Measurements from ENCODE around the gene PRSS27. TPM values are rescaled to one million over a fixed set of nuclear protein-coding genes. Genes with fewer than 3 reads are reported as not detected.
"Not testable (repeated sequence)": the region's sequence is repeated elsewhere in the genome, so short reads cannot be mapped to it uniquely, and the experiment has no call there.

Gene PRSS27
- total and polyA plus RNA-seq, 2 donors (not counting 3 experiments of a cell fraction or from before 2014, with no cell fraction given): 0.33 to 0.53 TPM

DNA sequence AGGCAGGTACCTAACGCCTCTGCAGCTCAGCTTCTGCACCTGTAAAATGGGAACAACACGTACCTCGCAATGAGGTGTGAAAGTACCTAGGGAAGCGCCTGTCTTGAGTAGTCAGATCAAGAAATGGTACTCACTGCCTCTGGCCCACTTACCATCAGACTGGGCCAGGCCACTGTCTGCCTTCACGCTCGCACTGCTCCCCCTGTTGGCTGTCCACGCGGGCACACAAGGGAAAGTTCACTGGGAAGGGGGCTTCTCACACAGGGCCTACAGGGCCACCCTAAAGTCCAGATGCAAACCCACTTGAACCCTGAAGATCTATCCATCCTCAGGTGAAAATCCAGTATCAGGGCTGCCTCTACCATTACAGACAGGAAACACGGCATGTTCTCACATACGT is 48.8 kb downstream of the PRSS27 start:
- H3K27me3 ChIP-seq (ENCODE audit: control insufficient read depth in 2 of 2, insufficient read depth in 2 of 2, low read length in 2 of 2); DNase-seq (ENCODE audit: low read depth, low spot score); H3K4me3 ChIP-seq (replicated peaks in 1 of 3; ENCODE audit: insufficient read depth in 1 of 3, low read depth in 1 of 3, low read length in 3 of 3); CTCF ChIA-PET; dilution Hi-C loops (cut with MboI; ENCODE audit: extremely low pct_ligation_motif_present, low sequenced_read_pairs); H3K9me1 ChIP-seq (replicated peaks; ENCODE audit: control insufficient read depth, extremely low read depth, insufficient read depth, low read length); H3K9me3 ChIP-seq (replicated peaks; ENCODE audit: control insufficient read depth, insufficient read depth, low read length); H3K27ac ChIP-seq (ENCODE audit: insufficient read depth, low read depth, low read length); H3K4me2 ChIP-seq (ENCODE audit: insufficient read depth, low read length); BruUV-seq (replicated peaks); H4K20me1 ChIP-seq (replicated peaks; ENCODE audit: control insufficient read depth, extremely low read depth, insufficient read depth, low read length); H3K36me3 ChIP-seq (ENCODE audit: control insufficient read depth in 2 of 2, extremely low read depth in 1 of 2, insufficient read depth in 2 of 2, low read length in 2 of 2); H3K79me2 ChIP-seq (ENCODE audit: control insufficient read depth, insufficient read depth, low read length); H3K9ac ChIP-seq (replicated peaks; ENCODE audit: extremely low read depth, insufficient read depth, low read length); POLR2A ChIA-PET; H3K4me1 ChIP-seq (ENCODE audit: control insufficient read depth, extremely low read depth, insufficient read depth, low read length); H2AFZ ChIP-seq (ENCODE audit: low read depth, low read length): not testable (repeated sequence)
- peak in 1 of 2 donors; percentile 26 for TF ChIP-seq CTCF (IDR thresholded peaks at IDR 0.05; ENCODE audit: extremely low read depth in 1 of 2, insufficient read depth in 1 of 2, low read depth in 1 of 2, low read length in 2 of 2)
- intact Hi-C loops (cut with micrococcal nuclease): loop anchor here (5.0 to 10.0 kb wide), 2 partner anchors 66 to 241 kb away; partner anchors contain the start of gene FLYWCH1
- FAIRE-seq: peak; percentile 73

DNA sequence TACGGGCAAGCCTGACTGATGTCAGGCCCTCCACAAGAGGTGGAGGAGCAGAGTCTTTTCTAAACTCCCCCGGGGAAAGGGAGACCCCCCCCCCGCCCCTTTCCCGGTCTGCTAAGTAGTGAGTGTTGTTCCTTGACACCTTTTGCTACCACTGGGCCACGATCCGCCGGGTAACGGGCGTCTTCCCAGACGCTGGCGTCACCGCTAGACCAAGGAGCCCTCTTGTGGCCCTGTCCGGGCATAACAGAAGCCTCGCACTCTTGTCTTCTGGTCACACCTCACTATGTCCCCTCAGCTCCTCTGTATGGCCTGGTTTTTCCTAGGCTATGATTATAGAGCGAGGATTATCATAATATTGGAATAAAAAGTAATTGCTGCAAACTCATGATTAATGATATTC is 50.0 kb downstream of the PRSS27 start:
- FAIRE-seq (peak; percentile 71), DNase-seq (ENCODE audit: low read depth, low spot score) (peak; percentile 34)
- H2AFZ ChIP-seq (ENCODE audit: low read depth, low read length); BruUV-seq (replicated peaks); H3K4me1 ChIP-seq (ENCODE audit: control insufficient read depth, extremely low read depth, insufficient read depth, low read length); H3K9me1 ChIP-seq (replicated peaks; ENCODE audit: control insufficient read depth, extremely low read depth, insufficient read depth, low read length); H3K27me3 ChIP-seq (ENCODE audit: control insufficient read depth in 2 of 2, insufficient read depth in 2 of 2, low read length in 2 of 2); H3K36me3 ChIP-seq (ENCODE audit: control insufficient read depth in 2 of 2, extremely low read depth in 1 of 2, insufficient read depth in 2 of 2, low read length in 2 of 2); H3K79me2 ChIP-seq (ENCODE audit: control insufficient read depth, insufficient read depth, low read length); POLR2A ChIA-PET; dilution Hi-C loops (cut with MboI; ENCODE audit: extremely low pct_ligation_motif_present, low sequenced_read_pairs); H3K9ac ChIP-seq (replicated peaks; ENCODE audit: extremely low read depth, insufficient read depth, low read length); H3K4me2 ChIP-seq (ENCODE audit: insufficient read depth, low read length); H3K27ac ChIP-seq (ENCODE audit: insufficient read depth, low read depth, low read length); H3K9me3 ChIP-seq (replicated peaks; ENCODE audit: control insufficient read depth, insufficient read depth, low read length); H4K20me1 ChIP-seq (replicated peaks; ENCODE audit: control insufficient read depth, extremely low read depth, insufficient read depth, low read length); H3K4me3 ChIP-seq (replicated peaks in 1 of 3; ENCODE audit: insufficient read depth in 1 of 3, low read depth in 1 of 3, low read length in 3 of 3): not testable (repeated sequence)
- TF ChIP-seq CTCF (IDR thresholded peaks at IDR 0.05; ENCODE audit: extremely low read depth in 1 of 2, insufficient read depth in 1 of 2, low read depth in 1 of 2, low read length in 2 of 2): peak; percentile 47 to 72
- CTCF ChIA-PET: interaction anchor here (1.0 kb wide), 2 partner anchors 10 to 12 kb away, joined by 3 read pairs; partner anchors contain the start of gene KCTD5
- intact Hi-C loops (cut with micrococcal nuclease): loop anchor here (5.0 to 10.0 kb wide), 2 partner anchors 65 to 242 kb away; partner anchors contain the start of gene FLYWCH1

DNA sequence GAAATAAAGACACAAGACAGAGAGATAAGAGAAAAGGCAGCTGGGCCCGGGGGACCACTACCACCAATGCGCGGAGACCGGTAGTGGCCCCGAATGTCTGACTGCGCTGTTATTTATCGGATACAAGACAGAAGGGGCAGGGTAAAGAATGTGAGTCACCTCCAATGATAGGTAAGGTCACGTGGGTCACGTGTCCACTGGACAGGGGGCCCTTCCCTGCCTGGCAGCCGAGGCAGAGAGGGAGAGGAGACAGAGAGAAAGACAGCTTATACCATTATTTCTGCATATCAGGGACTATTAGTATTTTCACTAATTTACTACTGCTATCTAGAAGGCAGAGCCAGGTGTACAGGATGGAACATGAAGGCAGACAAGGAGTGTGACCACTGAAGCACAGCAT is 50.4 kb downstream of the PRSS27 start:
- H3K79me2 ChIP-seq (ENCODE audit: control insufficient read depth, insufficient read depth, low read length); H2AFZ ChIP-seq (ENCODE audit: low read depth, low read length); BruUV-seq (replicated peaks); H3K9me1 ChIP-seq (replicated peaks; ENCODE audit: control insufficient read depth, extremely low read depth, insufficient read depth, low read length); H3K4me3 ChIP-seq (replicated peaks in 1 of 3; ENCODE audit: insufficient read depth in 1 of 3, low read depth in 1 of 3, low read length in 3 of 3); H4K20me1 ChIP-seq (replicated peaks; ENCODE audit: control insufficient read depth, extremely low read depth, insufficient read depth, low read length); H3K4me2 ChIP-seq (ENCODE audit: insufficient read depth, low read length); H3K27ac ChIP-seq (ENCODE audit: insufficient read depth, low read depth, low read length); H3K9ac ChIP-seq (replicated peaks; ENCODE audit: extremely low read depth, insufficient read depth, low read length); H3K4me1 ChIP-seq (ENCODE audit: control insufficient read depth, extremely low read depth, insufficient read depth, low read length); DNase-seq (ENCODE audit: low read depth, low spot score); H3K36me3 ChIP-seq (ENCODE audit: control insufficient read depth in 2 of 2, extremely low read depth in 1 of 2, insufficient read depth in 2 of 2, low read length in 2 of 2); H3K27me3 ChIP-seq (ENCODE audit: control insufficient read depth in 2 of 2, insufficient read depth in 2 of 2, low read length in 2 of 2); dilution Hi-C loops (cut with MboI; ENCODE audit: extremely low pct_ligation_motif_present, low sequenced_read_pairs); FAIRE-seq; POLR2A ChIA-PET; H3K9me3 ChIP-seq (replicated peaks; ENCODE audit: control insufficient read depth, insufficient read depth, low read length); intact Hi-C loops (cut with micrococcal nuclease): not testable (repeated sequence)
- CTCF ChIA-PET: interaction anchor here (1.0 kb wide), 2 partner anchors 11 to 13 kb away, joined by 3 read pairs; partner anchors contain the start of gene KCTD5

All from endothelial cell of umbilical vein (primary cell).